OCI-LY1 (cell line): ENCODE results near the gene ZNF341.

ENCODE experiments used
- CTCF ChIP-seq: fragments of 200-600 bp; sonication (generic), shearing (Covaris generic); IDR thresholded peaks from 2 replicates; pipeline ENCODE4 v1.5.1; 2017; ENCODE audit warnings: mild to moderate bottlenecking, antibody characterized with exemption, low read length, moderate library complexity, mixed read lengths
- EZH2 ChIP-seq: fragments of 200-600 bp; sonication (generic), shearing (Covaris generic); IDR thresholded peaks from 2 replicates; pipeline ENCODE4 v1.8.0; 2017; ENCODE audit warnings: borderline replicate concordance, mixed run types, mild to moderate bottlenecking, antibody characterized with exemption, low read length, moderate library complexity, mixed read lengths

DNA sequence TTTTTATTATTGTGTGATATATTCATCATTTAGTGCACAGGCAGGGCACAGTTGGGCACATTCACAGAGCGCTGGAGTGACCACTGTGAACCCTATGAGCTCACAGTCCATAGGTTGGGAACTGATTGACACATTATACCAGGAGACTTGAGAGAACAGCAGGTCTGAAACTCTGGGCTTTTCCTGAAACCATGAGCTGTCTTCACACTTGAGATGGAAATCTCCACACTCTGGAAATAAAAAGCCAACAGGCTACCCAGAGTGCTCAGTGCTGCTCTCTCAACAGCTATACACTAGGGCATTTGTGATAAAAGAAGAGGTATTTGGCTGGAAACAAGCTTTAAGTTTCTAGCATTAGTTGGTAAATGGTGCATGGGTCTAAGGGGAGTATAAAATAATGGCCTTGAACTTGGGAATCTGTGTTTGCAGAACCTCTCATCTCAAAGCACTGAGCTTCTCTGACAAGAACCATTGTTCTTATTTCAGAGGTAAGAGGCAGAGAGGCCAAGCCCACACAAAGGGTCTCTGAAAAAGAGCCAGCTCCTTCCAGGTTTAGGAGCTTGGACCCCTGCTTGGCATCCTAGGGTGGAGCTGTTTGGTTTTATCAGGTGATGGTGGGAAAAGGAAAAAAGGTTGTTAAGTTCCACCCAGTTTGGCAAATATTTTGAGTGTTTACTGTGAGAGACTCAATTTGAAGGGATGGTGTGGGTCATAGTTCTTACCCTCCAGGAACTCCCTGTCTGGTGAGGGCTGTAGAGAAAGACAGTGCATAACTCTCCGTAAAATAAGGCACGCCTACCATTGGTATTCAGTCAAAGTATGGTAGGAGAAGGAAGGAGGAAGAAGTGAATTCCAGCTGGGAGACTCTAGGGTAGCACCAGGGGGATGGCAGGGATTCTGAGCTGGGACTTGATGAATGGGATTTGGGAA lies 93.8 kb downstream of the ZNF341 start:
- TF ChIP-seq CTCF (no peak), EZH2 (no peak)
